SU-DHL-6 (cell line): Measurements from ENCODE around the gene SIPA1.

Source experiments
- H2AFZ ChIP-seq: fragments of 200-600 bp; sonication (generic); 2 replicates; pipeline ENCODE4 v1.6.1; 2014; ENCODE audit warnings: low read depth, mild to moderate bottlenecking, moderate library complexity, mixed read lengths, antibody characterized with exemption, low read length; ENCODE audit not compliant: severe bottlenecking
- H3F3A ChIP-seq: fragments of 200-600 bp; shearing (Covaris generic); 2 replicates; pipeline ENCODE4 v1.6.0; 2016; ENCODE audit warnings: antibody characterized with exemption, mild to moderate bottlenecking; ENCODE audit not compliant: insufficient read depth
- H3K27ac ChIP-seq: fragments of 200-600 bp; sonication (generic); 2 replicates; pipeline ENCODE4 v1.5.1; 2016; ENCODE audit warnings: low read depth, mild to moderate bottlenecking, low read length, moderate library complexity, mixed read lengths
- H3K27me3 ChIP-seq: fragments of 200-600 bp; sonication (generic), shearing (Covaris generic); 2 replicates; pipeline ENCODE4 v1.6.0; 2014; ENCODE audit warnings: mild to moderate bottlenecking, low read length
- H3K36me3 ChIP-seq: fragments of 200-600 bp; sonication (generic); 2 replicates; pipeline ENCODE4 v1.6.1; 2014; ENCODE audit warnings: mild to moderate bottlenecking, low read length, mixed read lengths
- H3K4me2 ChIP-seq: fragments of 300-600, 200-600 bp; shearing (Covaris generic), sonication (generic); 2 replicates; pipeline ENCODE4 v1.6.0; 2014; ENCODE audit warnings: low read length, low read depth, mild to moderate bottlenecking; ENCODE audit not compliant: poor library complexity, severe bottlenecking
- H3K4me3 ChIP-seq: fragments of 200-600 bp; sonication (generic); 2 replicates; pipeline ENCODE4 v1.5.1; 2014; ENCODE audit warnings: antibody characterized with exemption, low read length, mild to moderate bottlenecking, mixed read lengths; ENCODE audit not compliant: insufficient read depth, poor library complexity, severe bottlenecking
- H3K79me2 ChIP-seq: fragments of 200-600 bp; sonication (generic); 2 replicates; pipeline ENCODE4 v1.6.1; 2014; ENCODE audit warnings: mild to moderate bottlenecking, low read length, moderate library complexity; ENCODE audit not compliant: insufficient read depth
- H3K9ac ChIP-seq: fragments of 200-600 bp; sonication (generic); 2 replicates; pipeline ENCODE4 v1.7.0; 2014; ENCODE audit warnings: mild to moderate bottlenecking, low read length
- H3K9me2 ChIP-seq: fragments of 200-600 bp; sonication (generic); replicated peaks from 2 replicates; pipeline ENCODE4 v1.6.1; 2014; ENCODE audit warnings: low read length; ENCODE audit not compliant: insufficient read depth
- H3K9me3 ChIP-seq: fragments of 200-600 bp; sonication (generic); 2 replicates; pipeline ENCODE4 v1.6.1; 2014; ENCODE audit warnings: low read length, mixed read lengths; ENCODE audit not compliant: insufficient read depth
- H4K20me1 ChIP-seq: fragments of 200-600 bp; sonication (generic); 2 replicates; pipeline ENCODE4 v1.6.1; 2014; ENCODE audit warnings: low read depth, mild to moderate bottlenecking, antibody characterized with exemption, low read length, moderate library complexity, mixed read lengths
- EZH2phosphoT487 ChIP-seq: fragments of 200-600 bp; sonication (generic), shearing (Covaris generic); conservative IDR thresholded peaks from 2 replicates; pipeline ENCODE4 v1.6.1; 2018; ENCODE audit warnings: mild to moderate bottlenecking, antibody characterized with exemption, low read length, moderate library complexity, mixed read lengths
- TF ChIP-seq, protein P1 (sequence below): fragments of 200-600 bp; sonication (generic); IDR thresholded peaks from one replicate; pipeline ENCODE4 v1.5.1; 2017; ENCODE audit warnings: antibody characterized with exemption, mild to moderate bottlenecking, low read length, moderate library complexity; ENCODE audit not compliant: insufficient read depth, poor library complexity, severe bottlenecking

Gene SIPA1

DNA sequence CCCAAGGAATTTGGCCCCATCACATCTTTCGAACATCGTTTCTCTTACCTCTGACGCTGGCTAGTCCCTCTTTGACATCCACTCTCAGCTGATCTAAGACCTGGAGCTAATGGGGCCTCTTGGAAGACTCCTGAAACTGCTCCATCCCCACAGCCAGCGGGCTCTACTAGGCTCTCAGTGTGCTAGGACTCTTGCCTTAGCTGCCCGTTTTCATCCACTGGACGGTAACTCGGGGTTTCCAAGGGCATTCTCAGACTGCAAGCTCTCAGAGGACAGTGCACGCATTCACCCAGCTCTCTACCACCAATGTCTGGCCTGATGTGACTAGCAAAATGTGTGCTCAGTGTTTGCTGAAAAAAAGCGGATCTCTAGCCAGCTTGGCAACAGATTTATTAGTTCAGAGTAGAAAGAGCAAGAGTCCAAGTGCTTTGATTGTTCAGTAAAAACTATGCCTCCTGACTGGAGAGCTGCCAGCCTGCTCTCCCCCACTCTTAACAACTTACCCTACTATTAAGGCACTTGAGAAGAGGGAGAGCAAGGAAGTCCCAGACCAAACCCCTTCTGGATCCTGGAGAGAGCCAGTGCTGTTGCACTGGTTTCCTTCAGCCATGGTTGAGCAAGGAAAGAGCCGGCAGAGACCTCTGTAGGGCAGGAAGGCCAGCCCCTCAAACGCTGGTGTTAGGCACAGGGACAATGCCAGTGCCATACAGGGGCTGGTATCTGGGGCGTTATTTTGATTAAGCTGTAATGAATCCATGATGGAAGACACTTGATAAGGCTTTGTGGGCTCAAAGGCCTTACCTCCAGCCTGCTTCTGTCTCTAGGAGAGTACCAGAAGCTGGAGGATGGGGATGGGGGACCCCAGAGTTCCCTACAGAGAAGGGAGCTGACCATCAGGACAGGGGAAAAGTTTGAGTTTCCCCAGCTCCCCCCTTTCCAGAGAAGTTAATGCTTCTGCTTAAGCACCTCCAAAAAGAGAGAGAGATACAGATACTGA, 15.6 kb downstream of the SIPA1 start:
- no peaks in the 10 kb centered on the region for H4K20me1 ChIP-seq
- H3K9ac ChIP-seq: peak overlapping the region; percentile 69
- no peaks in the 10 kb centered on the region for H3K9me3 ChIP-seq
- no peaks in the 10 kb centered on the region for H3K36me3 ChIP-seq
- peak overlapping the region; percentile 57 for H3K4me3 ChIP-seq
- H2AFZ ChIP-seq: peak overlapping the region; percentile 37
- H3K27ac ChIP-seq: peak overlapping the region; percentile 83
- peaks cover 19% of the 10 kb centered on the region for H3F3A ChIP-seq
- no peaks in the 10 kb centered on the region for H3K27me3 ChIP-seq
- H3K9me2 ChIP-seq: no peaks in the 10 kb centered on the region
- H3K4me2 ChIP-seq: peak overlapping the region; percentile 74
- no peaks in the 10 kb centered on the region for H3K79me2 ChIP-seq
- TF ChIP-seq, protein P1, sequence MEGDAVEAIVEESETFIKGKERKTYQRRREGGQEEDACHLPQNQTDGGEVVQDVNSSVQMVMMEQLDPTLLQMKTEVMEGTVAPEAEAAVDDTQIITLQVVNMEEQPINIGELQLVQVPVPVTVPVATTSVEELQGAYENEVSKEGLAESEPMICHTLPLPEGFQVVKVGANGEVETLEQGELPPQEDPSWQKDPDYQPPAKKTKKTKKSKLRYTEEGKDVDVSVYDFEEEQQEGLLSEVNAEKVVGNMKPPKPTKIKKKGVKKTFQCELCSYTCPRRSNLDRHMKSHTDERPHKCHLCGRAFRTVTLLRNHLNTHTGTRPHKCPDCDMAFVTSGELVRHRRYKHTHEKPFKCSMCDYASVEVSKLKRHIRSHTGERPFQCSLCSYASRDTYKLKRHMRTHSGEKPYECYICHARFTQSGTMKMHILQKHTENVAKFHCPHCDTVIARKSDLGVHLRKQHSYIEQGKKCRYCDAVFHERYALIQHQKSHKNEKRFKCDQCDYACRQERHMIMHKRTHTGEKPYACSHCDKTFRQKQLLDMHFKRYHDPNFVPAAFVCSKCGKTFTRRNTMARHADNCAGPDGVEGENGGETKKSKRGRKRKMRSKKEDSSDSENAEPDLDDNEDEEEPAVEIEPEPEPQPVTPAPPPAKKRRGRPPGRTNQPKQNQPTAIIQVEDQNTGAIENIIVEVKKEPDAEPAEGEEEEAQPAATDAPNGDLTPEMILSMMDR: no peak
- no peak for TF ChIP-seq EZH2phosphoT487

DNA sequence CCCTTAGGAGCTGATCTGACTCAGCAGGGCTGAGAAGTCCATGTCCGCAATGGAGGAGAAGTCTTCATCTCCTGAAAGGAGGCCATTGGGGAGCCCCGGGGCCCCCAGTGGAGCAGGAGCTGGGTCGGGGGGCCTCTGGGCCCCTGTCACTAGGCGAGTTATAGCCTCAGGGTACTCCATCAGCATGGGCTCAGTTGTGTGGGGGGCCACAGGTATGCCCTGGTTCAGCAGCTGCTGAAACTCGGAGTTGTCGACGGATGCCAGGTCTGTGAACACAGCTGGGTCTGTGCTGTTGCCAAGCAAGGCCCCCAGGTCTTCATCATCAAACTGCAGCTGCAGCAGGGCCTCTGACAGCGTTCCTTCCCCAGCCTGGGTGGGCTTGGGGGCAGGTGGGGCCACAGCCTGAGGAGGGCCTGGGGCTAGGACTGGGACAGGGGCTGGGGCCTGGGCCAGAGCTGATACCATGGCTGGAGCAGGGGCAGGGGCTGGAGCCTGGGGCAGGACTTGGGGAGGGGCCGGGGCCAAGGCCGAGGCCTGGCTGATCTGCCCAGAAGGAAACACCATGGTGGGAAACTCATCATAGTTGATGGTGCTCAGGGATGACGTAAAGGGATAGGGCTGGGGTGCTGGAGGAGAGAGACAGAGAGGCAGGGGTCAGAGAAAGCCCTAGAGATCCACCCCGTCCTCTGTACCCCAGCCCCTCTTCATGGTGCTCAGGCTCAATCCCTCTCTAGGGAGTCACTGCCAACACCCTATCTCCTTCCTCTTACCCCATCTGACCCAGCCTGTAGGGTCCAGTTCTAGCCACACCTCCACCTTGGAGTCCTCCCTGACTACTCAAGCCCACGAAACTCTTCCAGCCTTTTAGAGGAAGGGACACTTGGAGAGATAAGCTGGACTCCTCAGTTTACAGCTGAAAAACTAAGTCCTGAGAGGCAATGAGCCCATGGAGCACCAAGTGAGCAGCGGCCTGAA, 16.8 kb downstream of the SIPA1 start:
- Histone ChIP-seq H3K27ac (no peak overlapping the region), H3K36me3 (no peaks in the 10 kb centered on the region), H3F3A (peaks cover 19% of the 10 kb centered on the region), H2AFZ (no peak overlapping the region), H4K20me1 (no peaks in the 10 kb centered on the region), H3K9ac (no peak overlapping the region), H3K4me3 (no peak overlapping the region), H3K79me2 (no peaks in the 10 kb centered on the region), H3K27me3 (no peaks in the 10 kb centered on the region), H3K4me2 (no peak overlapping the region), H3K9me3 (no peaks in the 10 kb centered on the region), H3K9me2 (no peaks in the 10 kb centered on the region)
- TF ChIP-seq, protein P1: no peak
- TF ChIP-seq EZH2phosphoT487: no peak

- Histone ChIP-seq H2AFZ (no peak overlapping the region), H3K27me3 (no peaks in the 10 kb centered on the region), H3K79me2 (no peaks in the 10 kb centered on the region), H3K9me2 (no peaks in the 10 kb centered on the region), H3K4me3 (no peak overlapping the region), H3K36me3 (no peaks in the 10 kb centered on the region), H3K4me2 (no peak overlapping the region), H3K9ac (no peak overlapping the region), H3F3A (peaks cover 19% of the 10 kb centered on the region), H3K27ac (no peak overlapping the region), H4K20me1 (no peaks in the 10 kb centered on the region), H3K9me3 (no peaks in the 10 kb centered on the region)
- TF ChIP-seq, protein P1: no peak
- no peak for TF ChIP-seq EZH2phosphoT487
Measured at GRCh38 chr11:65655570-65656332, 17.9 kb downstream of the SIPA1 start.
